Astrocyte of the cerebellum (primary cell): ENCODE measurements around the gene MYH7.
A peak's percentile ranks its signal among the peaks of the same experiment; 100 is the strongest.

ENCODE experiments used
- DNase-seq: peaks from one replicate; pipeline ENCODE4 v3.0.0-alpha.2; 2011; ENCODE audit warnings: low read depth
- H3K4me3 ChIP-seq: 2 replicates; pipeline ENCODE4 v1.5.1; 2011; ENCODE audit warnings: mild to moderate bottlenecking, low read depth, low read length, moderate library complexity
- CTCF ChIP-seq: IDR thresholded peaks from 2 replicates; pipeline ENCODE4 v1.5.1; 2012; ENCODE audit warnings: low read length, low read depth, moderate library complexity, mild to moderate bottlenecking; ENCODE audit errors: missing control alignments
- in situ Hi-C: cut with HindIII; loops from 2 replicates; pipeline ENCODE4 v1.10.0; 2017; ENCODE audit warnings: low sequenced_read_pairs

The MYH7 gene

GRCh38 chr14:23470947-23471346 lies 35.5 kb upstream of the MYH7 start:
- DNase-seq: no peak
- H3K4me3 ChIP-seq: no peak overlapping the region
- in situ Hi-C loops: no loop called here
- no peak for TF ChIP-seq CTCF

GRCh38 chr14:23469906-23470403 lies 34.5 kb upstream of the MYH7 start:
- no peak for TF ChIP-seq CTCF
- in situ Hi-C loops: no loop called here
- no peak for DNase-seq
- H3K4me3 ChIP-seq: peak overlapping the region; percentile 96

- in situ Hi-C loops: no loop called here
- peak; percentile 100 for DNase-seq
- TF ChIP-seq CTCF: peak; percentile 84
- peak within 1 kb of the TSS; percentile 96 for H3K4me3 ChIP-seq
Measured at GRCh38 chr14:23469127-23469905, 33.9 kb upstream of the MYH7 start, which contains the start of gene NGDN. Gene NGDN (plus strand): TSS chr14:23469703. CDS start chr14:23469716, 13 bp downstream.

- no peak for DNase-seq
- no peak for TF ChIP-seq CTCF
- in situ Hi-C loops: no loop called here
- peak overlapping the region; percentile 39 for H3K4me3 ChIP-seq
Measured at GRCh38 chr14:23468704-23469126, 33.3 kb upstream of the MYH7 start.

- H3K4me3 ChIP-seq: no peak overlapping the region
- DNase-seq: no peak
- in situ Hi-C loops: no loop called here
- no peak for TF ChIP-seq CTCF
Measured at GRCh38 chr14:23465261-23465660, 29.8 kb upstream of the MYH7 start.

- DNase-seq: no peak
- no peak overlapping the region for H3K4me3 ChIP-seq
- no peak for TF ChIP-seq CTCF
- in situ Hi-C loops: no loop called here
Measured at GRCh38 chr14:23464700-23465099, 29.2 kb upstream of the MYH7 start.
